ENCODE measurements around the gene FOXF2. TPM values are rescaled to one million over a fixed set of nuclear protein-coding genes. Genes with fewer than 3 reads are reported as not detected.

FOXF2 gene
- total and polyA plus RNA-seq, 2 of the 4 experiments (the other 2 are of a cell fraction), result 2.5 to 16.3 TPM

DNA sequence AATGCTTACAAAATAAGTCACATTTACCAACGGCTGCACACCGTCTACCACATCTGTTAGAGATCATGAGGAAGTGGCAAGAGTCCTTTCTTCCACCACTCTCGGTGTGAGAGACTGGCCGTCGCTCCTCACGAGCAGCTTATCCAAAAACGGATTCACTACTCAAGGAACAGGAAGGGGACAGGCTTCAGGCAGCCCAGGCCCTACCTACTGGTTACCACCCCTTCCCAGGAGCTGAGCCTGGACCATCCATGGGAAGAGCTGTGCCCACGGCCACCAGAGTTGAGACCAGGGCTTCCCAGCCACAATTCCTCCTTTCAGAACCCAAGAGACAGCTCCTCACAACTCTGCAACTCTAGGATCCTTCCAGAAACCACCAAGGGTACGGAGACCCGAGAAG is 37.0 kb downstream of the FOXF2 start:
- Histone ChIP-seq H2AK5ac (ENCODE audit: low read depth, low read length) (no peak overlapping the region), H3K9me3 (ENCODE audit: control insufficient read depth, insufficient read depth, low read length) (no peaks in the 10 kb centered on the region), H3K23ac (ENCODE audit: low read depth, low read length) (no peak overlapping the region), H2BK5ac (ENCODE audit: low read depth, low read length, poor library complexity, severe bottlenecking) (no peak overlapping the region), H2AFZ (replicated peaks; ENCODE audit: low read length, poor library complexity) (no peak overlapping the region), H3K27me3 (ENCODE audit: control insufficient read depth, insufficient read depth, low read length) (peaks cover 8% of the 10 kb centered on the region; the same call in 1 of the 2 replicates), H2BK120ac (ENCODE audit: low read depth, low read length) (no peak overlapping the region), H3K4me2 (ENCODE audit: low read depth, low read length) (no peak overlapping the region), H3K14ac (replicated peaks; ENCODE audit: low read depth, low read length) (no peak overlapping the region), H2AK9ac (replicated peaks; ENCODE audit: low read depth, low read length, poor library complexity) (no peak overlapping the region), H4K91ac (ENCODE audit: insufficient read depth, low read depth, low read length) (no peak overlapping the region), H3K4me1 (ENCODE audit: control insufficient read depth, insufficient read depth, low read length) (peaks cover 5% of the 10 kb centered on the region), H3K27ac (ENCODE audit: insufficient read depth, low read length) (no peak overlapping the region), H3K79me1 (ENCODE audit: low read depth in 1 of 2, low read length in 2 of 2) (no peaks in the 10 kb centered on the region), H4K20me1 (ENCODE audit: insufficient read depth, low read length) (no peaks in the 10 kb centered on the region), H4K5ac (ENCODE audit: low read depth, low read length) (no peak overlapping the region), H3K4ac (ENCODE audit: low read depth, low read length) (no peak overlapping the region), H3K18ac (ENCODE audit: low read depth, low read length) (no peak overlapping the region), H3K4me3 (ENCODE audit: insufficient read depth, low read depth, low read length) (no peak overlapping the region), H3K9me1 (ENCODE audit: insufficient read depth, low read length) (no peaks in the 10 kb centered on the region), H2BK15ac (ENCODE audit: low read depth, low read length) (no peak overlapping the region), H3K36me3 (ENCODE audit: control insufficient read depth, insufficient read depth, low read length) (no peaks in the 10 kb centered on the region), H2BK20ac (ENCODE audit: low read depth, low read length) (no peak overlapping the region), H3K9ac (ENCODE audit: low read depth, low read length) (no peak overlapping the region), H4K8ac (ENCODE audit: low read depth in 2 of 2, low read length in 2 of 2) (no peak overlapping the region), H3K56ac (ENCODE audit: extremely low read depth, insufficient read depth, low read length) (no peak overlapping the region)
- intact Hi-C loops (cut with micrococcal nuclease), result no loop called here
- POLR2A ChIA-PET (ENCODE audit: unreplicated experiment), result no interaction called here
- 64% methylated on average over 3 of the region's 10 CpGs; no CpG with 5 or more reads in 1 of the 2 experiments for WGBS, 2 experiments (ENCODE audit: extremely low coverage in 2 of 2, insufficient read length in 1 of 2)
- in situ Hi-C loops (cut with MboI; ENCODE audit: low sequenced_read_pairs), result no loop called here
- CTCF ChIA-PET, result no interaction called here
- dilution Hi-C loops (cut with HindIII; ENCODE audit: low sequenced_read_pairs, unreplicated experiment), result no loop called here
- no peak for DNase-seq
- no TSS peak for BruUV-seq (replicated peaks)
- no peak for TF ChIP-seq NFE2L2 (IDR thresholded peaks at IDR 0.05; ENCODE audit: low read depth, low read length)
- no peak for TF ChIP-seq CHD1 (IDR thresholded peaks at IDR 0.05; ENCODE audit: low read depth, low read length)
- no peak for TF ChIP-seq SMC3 (IDR thresholded peaks at IDR 0.05; ENCODE audit: low read depth, low read length)
- TF ChIP-seq RFX5 (IDR thresholded peaks at IDR 0.05; ENCODE audit: low read depth, low read length), result no peak
- no peak for TF ChIP-seq CEBPB (IDR thresholded peaks at IDR 0.05; ENCODE audit: low read depth, low read length)
- no peak for TF ChIP-seq BHLHE40 (IDR thresholded peaks at IDR 0.05; ENCODE audit: low read depth, low read length)
- no peak for TF ChIP-seq FOS (IDR thresholded peaks at IDR 0.05; ENCODE audit: low read depth, low read length)
- no peak for TF ChIP-seq MXI1 (IDR thresholded peaks at IDR 0.05; ENCODE audit: borderline replicate concordance, low read depth, low read length)
- TF ChIP-seq MAZ (IDR thresholded peaks at IDR 0.05; ENCODE audit: borderline replicate concordance, low read depth, low read length), result no peak
- TF ChIP-seq, protein P1, sequence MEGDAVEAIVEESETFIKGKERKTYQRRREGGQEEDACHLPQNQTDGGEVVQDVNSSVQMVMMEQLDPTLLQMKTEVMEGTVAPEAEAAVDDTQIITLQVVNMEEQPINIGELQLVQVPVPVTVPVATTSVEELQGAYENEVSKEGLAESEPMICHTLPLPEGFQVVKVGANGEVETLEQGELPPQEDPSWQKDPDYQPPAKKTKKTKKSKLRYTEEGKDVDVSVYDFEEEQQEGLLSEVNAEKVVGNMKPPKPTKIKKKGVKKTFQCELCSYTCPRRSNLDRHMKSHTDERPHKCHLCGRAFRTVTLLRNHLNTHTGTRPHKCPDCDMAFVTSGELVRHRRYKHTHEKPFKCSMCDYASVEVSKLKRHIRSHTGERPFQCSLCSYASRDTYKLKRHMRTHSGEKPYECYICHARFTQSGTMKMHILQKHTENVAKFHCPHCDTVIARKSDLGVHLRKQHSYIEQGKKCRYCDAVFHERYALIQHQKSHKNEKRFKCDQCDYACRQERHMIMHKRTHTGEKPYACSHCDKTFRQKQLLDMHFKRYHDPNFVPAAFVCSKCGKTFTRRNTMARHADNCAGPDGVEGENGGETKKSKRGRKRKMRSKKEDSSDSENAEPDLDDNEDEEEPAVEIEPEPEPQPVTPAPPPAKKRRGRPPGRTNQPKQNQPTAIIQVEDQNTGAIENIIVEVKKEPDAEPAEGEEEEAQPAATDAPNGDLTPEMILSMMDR (conservative IDR thresholded peaks at IDR 0.05; ENCODE audit: low read depth, low read length), result no peak
- no peak for TF ChIP-seq RCOR1 (IDR thresholded peaks at IDR 0.05; ENCODE audit: insufficient replicate concordance, low read length)
- no peak for TF ChIP-seq RAD21 (IDR thresholded peaks at IDR 0.05; ENCODE audit: low read length)
- TF ChIP-seq, protein P2, sequence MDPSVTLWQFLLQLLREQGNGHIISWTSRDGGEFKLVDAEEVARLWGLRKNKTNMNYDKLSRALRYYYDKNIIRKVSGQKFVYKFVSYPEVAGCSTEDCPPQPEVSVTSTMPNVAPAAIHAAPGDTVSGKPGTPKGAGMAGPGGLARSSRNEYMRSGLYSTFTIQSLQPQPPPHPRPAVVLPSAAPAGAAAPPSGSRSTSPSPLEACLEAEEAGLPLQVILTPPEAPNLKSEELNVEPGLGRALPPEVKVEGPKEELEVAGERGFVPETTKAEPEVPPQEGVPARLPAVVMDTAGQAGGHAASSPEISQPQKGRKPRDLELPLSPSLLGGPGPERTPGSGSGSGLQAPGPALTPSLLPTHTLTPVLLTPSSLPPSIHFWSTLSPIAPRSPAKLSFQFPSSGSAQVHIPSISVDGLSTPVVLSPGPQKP (IDR thresholded peaks at IDR 0.05; ENCODE audit: borderline replicate concordance, low read depth, low read length), result no peak
- TF ChIP-seq, protein P3, sequence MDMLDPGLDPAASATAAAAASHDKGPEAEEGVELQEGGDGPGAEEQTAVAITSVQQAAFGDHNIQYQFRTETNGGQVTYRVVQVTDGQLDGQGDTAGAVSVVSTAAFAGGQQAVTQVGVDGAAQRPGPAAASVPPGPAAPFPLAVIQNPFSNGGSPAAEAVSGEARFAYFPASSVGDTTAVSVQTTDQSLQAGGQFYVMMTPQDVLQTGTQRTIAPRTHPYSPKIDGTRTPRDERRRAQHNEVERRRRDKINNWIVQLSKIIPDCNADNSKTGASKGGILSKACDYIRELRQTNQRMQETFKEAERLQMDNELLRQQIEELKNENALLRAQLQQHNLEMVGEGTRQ (IDR thresholded peaks at IDR 0.05; ENCODE audit: low read depth, low read length), result no peak
- TF ChIP-seq MAFK (IDR thresholded peaks at IDR 0.05; ENCODE audit: low read depth, low read length), result no peak
- no peak for TF ChIP-seq POLR2A (IDR thresholded peaks at IDR 0.05; ENCODE audit: low read depth, low read length)
- ATAC-seq (ENCODE audit: low read depth), result no peak

Measured in IMR-90 (cell line).